ENCODE data around the gene TP73. TPM values are rescaled to one million over a fixed set of nuclear protein-coding genes. Genes with fewer than 3 reads are reported as not detected.

The TP73 gene
- total RNA-seq, 1 donor from 2014 or later = 13.0 TPM

DNA sequence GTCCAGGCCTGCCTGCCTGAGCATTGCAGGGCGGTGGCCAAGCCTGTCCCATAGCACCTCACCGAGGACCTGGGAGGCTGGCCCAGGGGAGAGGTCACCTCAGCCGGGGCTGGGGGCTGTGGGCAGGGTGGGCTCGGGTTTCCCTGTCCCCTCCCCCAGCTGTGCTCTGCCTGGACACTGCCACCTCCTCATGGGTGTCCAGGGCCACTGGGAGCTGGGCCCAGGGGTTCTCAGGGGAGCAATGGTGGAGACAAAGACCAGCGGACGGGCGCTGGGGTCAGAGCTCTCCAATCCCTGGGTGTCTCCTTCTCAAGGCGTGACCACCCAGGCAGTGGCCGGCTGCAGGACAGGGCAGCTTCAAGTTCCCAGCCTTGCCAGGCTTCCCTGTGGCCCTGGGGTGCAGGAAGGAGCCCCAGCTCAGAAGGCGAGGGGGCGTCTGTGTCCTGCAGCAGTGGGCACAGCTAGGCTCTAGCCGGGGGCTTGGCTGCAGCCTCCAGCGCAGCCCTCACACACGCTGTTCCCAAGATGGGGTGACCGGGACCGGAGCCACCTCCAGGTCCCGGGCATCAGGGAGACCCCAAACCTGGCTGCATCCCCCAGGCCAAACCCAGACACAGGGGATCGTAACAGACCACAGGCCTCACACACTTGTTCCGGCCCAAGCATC is 29.0 kb downstream of the TP73 start:
- Mint-ChIP-seq H3K27me3 (ENCODE audit: unreplicated experiment) (peaks cover 11% of the 10 kb centered on the region), H3K36me3 (ENCODE audit: unreplicated experiment) (peaks cover 5% of the 10 kb centered on the region), H3K4me1 (ENCODE audit: low read depth, unreplicated experiment) (peaks cover 8% of the 10 kb centered on the region), H3K27ac (ENCODE audit: unreplicated experiment) (no peak overlapping the region), H3K4me3 (ENCODE audit: unreplicated experiment) (no peak overlapping the region), H3K9me3 (ENCODE audit: unreplicated experiment) (peaks cover 17% of the 10 kb centered on the region)
- TF ChIP-seq, protein P1, sequence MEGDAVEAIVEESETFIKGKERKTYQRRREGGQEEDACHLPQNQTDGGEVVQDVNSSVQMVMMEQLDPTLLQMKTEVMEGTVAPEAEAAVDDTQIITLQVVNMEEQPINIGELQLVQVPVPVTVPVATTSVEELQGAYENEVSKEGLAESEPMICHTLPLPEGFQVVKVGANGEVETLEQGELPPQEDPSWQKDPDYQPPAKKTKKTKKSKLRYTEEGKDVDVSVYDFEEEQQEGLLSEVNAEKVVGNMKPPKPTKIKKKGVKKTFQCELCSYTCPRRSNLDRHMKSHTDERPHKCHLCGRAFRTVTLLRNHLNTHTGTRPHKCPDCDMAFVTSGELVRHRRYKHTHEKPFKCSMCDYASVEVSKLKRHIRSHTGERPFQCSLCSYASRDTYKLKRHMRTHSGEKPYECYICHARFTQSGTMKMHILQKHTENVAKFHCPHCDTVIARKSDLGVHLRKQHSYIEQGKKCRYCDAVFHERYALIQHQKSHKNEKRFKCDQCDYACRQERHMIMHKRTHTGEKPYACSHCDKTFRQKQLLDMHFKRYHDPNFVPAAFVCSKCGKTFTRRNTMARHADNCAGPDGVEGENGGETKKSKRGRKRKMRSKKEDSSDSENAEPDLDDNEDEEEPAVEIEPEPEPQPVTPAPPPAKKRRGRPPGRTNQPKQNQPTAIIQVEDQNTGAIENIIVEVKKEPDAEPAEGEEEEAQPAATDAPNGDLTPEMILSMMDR (IDR thresholded peaks at IDR 0.05; ENCODE audit: partially characterized antibody, unreplicated experiment) = no peak
- DNase-seq = peak; percentile 29

DNA sequence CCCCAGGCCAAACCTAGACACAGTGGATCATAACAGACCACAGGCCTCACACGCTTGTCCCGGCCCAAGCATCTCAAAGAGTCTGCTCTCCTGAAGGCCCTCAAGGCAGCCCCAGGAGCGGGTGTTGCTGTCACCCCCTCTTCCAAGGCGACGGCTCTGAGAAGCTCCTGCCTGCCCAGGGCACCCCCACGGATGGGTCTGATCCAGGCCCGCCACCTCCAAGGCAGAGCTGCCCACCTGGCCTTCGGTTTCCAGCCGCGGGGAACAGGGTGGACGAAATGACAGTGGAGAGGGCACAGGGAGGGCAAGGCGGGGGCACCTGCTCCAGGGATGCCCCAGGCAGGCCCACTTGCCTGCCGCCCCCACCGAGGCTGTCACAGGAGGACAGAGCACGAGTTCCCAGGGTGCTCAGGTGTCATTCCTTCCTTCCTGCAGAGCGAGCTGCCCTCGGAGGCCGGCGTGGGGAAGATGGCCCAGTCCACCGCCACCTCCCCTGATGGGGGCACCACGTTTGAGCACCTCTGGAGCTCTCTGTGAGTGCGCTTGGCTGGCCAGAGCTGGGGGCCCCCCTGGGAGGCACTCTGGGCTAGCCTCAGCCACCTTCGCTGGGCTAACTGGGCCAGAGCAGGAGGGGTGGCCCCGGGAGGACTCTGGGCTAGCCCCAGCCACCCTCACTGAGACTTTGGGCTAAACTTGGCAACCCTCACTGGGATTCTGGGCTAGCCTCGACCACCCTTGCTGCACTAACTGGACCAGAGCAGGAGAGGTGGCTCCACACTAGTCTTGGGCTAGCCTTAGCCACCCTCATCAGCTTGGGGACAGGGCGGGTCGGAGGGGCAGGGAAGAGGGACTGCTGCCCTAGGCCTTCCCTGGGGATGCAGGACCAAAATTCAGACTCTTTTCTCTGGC is 29.8 kb downstream of the TP73 start:
- Mint-ChIP-seq H3K4me3 (ENCODE audit: unreplicated experiment) (no peak overlapping the region), H3K36me3 (ENCODE audit: unreplicated experiment) (peaks cover 5% of the 10 kb centered on the region), H3K4me1 (ENCODE audit: low read depth, unreplicated experiment) (peaks cover 8% of the 10 kb centered on the region), H3K9me3 (ENCODE audit: unreplicated experiment) (peaks cover 18% of the 10 kb centered on the region), H3K27me3 (ENCODE audit: unreplicated experiment) (peaks cover 11% of the 10 kb centered on the region), H3K27ac (ENCODE audit: unreplicated experiment) (no peak overlapping the region)
- DNase-seq = peak; percentile 15
- TF ChIP-seq, protein P1 (IDR thresholded peaks at IDR 0.05; ENCODE audit: partially characterized antibody, unreplicated experiment) = no peak

DNA sequence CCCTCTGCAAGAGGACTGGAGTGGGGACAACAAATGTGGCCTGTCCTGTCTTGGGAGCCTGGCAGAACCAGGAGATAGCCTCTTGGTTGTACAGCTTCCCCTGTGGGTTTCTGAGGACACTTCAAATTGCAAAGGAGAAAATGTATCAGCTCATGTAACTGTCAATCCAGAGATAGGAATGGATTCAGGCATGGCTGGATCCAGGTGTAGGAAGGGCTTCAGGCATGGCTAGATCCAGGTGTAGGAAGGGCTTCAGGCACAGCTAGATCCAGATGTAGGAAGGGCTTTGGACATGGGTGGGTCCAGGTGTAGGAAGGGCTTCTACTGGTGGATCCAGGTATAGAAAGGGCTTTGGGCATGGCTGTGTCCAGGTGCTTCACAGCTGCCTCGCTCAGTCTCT is 30.9 kb downstream of the TP73 start:
- H3K9me3 Mint-ChIP-seq (ENCODE audit: unreplicated experiment) = peaks cover 12% of the 10 kb centered on the region
- TF ChIP-seq, protein P1 (IDR thresholded peaks at IDR 0.05; ENCODE audit: partially characterized antibody, unreplicated experiment) = no peak
- H3K4me3 Mint-ChIP-seq (ENCODE audit: unreplicated experiment) = peak overlapping the region; percentile 61
- DNase-seq = no peak
- peaks cover 8% of the 10 kb centered on the region for H3K4me1 Mint-ChIP-seq (ENCODE audit: low read depth, unreplicated experiment)
- no peak overlapping the region for H3K27ac Mint-ChIP-seq (ENCODE audit: unreplicated experiment)
- peaks cover 5% of the 10 kb centered on the region for H3K36me3 Mint-ChIP-seq (ENCODE audit: unreplicated experiment)
- peaks cover 8% of the 10 kb centered on the region for H3K27me3 Mint-ChIP-seq (ENCODE audit: unreplicated experiment)

DNA sequence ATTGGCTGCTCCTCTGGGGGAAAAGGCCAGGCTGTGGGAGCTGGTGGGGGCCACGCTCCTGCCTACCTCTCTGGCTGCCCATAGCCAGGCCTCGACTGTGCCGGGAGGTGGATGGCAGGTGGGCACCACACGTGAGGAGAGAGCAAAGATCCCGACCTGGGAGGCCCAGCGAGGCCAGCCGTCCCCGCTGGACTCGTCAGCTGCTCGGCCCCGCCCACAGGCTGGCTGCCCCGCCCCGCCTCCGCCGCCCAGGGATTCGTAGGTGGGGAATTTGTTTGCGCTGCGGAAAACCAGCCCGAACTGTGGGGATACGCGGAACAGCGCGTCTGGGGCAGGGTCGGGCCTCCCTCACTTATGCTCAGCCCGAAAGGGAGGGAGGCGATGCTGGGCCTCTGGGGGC is 31.7 kb downstream of the TP73 start:
- TF ChIP-seq, protein P1 (IDR thresholded peaks at IDR 0.05; ENCODE audit: partially characterized antibody, unreplicated experiment) = no peak
- Mint-ChIP-seq H3K4me1 (ENCODE audit: low read depth, unreplicated experiment) (peaks cover 10% of the 10 kb centered on the region), H3K27me3 (ENCODE audit: unreplicated experiment) (peaks cover 9% of the 10 kb centered on the region), H3K27ac (ENCODE audit: unreplicated experiment) (no peak overlapping the region), H3K9me3 (ENCODE audit: unreplicated experiment) (peaks cover 12% of the 10 kb centered on the region), H3K36me3 (ENCODE audit: unreplicated experiment) (peaks cover 5% of the 10 kb centered on the region), H3K4me3 (ENCODE audit: unreplicated experiment) (no peak overlapping the region)
- peak; percentile 83 for DNase-seq

DNA sequence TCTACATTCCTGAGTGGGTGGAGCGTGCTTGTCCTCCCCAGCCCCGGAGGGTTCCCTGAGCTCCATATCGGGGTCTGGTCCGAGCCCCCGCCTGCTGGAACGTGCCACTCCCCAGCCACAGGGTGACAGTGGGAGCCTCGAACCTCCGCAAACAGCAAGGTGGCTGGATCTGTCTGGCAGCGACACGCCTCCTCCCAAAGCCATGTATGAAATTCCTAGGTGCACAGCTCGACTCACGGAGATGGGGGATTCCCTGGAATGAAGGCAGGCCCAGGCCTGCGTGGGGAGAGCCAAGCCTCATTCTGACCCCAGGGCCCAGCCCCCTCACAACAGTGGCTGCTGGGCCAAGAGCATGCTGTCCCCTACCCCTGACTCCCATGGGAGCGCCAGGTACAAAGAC is 32.9 kb downstream of the TP73 start:
- Mint-ChIP-seq H3K27ac (ENCODE audit: unreplicated experiment) (no peak overlapping the region), H3K9me3 (ENCODE audit: unreplicated experiment) (peaks cover 7% of the 10 kb centered on the region)

More for the DNA sequence above, 32.9 kb downstream of the TP73 start:
- TF ChIP-seq, protein P1 (IDR thresholded peaks at IDR 0.05; ENCODE audit: partially characterized antibody, unreplicated experiment) = no peak
- Mint-ChIP-seq H3K36me3 (ENCODE audit: unreplicated experiment) (peaks cover 5% of the 10 kb centered on the region), H3K27me3 (ENCODE audit: unreplicated experiment) (peaks cover 8% of the 10 kb centered on the region), H3K4me3 (ENCODE audit: unreplicated experiment) (no peak overlapping the region), H3K4me1 (ENCODE audit: low read depth, unreplicated experiment) (peaks cover 8% of the 10 kb centered on the region)
- DNase-seq = no peak

Data from glutamatergic neuron (in vitro differentiated cells).